GM18909 (cell line): ENCODE measurements around the gene SLC6A11.

Experiments
- ATAC-seq: cut with Tn5 transposase; IDR thresholded peaks from one replicate; pipeline ENCODE4 v1.9.1; 2021; ENCODE audit warnings: mild to moderate bottlenecking; ENCODE audit not compliant: unreplicated experiment, poor library complexity

SLC6A11 gene

DNA sequence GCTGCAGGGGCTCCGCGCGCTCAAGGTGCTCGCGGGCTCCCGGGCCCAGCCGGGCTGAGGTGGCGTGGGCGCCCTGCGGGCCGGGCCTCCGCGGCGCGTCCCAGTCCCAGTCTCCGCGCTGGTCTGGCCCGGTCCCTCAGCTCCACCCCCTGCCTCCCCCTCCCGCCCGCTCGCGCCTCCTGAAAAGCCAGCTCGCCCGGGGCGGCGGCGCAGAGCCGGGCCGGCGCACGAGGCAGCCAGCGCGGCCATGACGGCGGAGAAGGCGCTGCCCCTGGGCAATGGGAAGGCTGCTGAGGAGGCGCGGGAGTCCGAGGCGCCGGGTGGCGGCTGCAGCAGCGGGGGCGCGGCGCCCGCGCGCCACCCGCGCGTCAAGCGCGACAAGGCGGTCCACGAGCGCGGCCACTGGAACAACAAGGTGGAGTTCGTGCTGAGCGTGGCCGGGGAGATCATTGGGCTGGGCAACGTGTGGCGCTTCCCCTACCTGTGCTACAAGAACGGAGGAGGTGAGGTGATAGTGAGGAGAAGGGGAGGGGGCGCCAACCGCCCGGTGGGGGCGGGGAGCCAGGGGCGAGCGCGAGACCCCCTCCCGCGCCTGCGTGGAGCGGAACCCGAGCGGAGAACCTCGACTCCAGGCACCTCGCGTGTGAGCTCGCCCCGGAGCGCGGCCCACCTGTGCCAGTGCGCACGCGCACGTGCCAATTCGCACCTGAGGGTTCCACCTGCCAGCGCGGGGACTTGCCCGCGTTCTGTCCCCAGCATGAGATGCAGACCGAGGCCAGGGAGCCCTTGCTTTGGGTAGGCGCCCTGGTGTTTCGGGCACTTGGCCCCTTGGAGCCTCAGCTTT is at the start of gene SLC6A11:
Gene SLC6A11, plus strand, starts transcription at position 210 of the 844 bp plus-strand sequence. Its CDS starts 38 bp downstream, at position 248.
- no peak for ATAC-seq

- no peak for ATAC-seq
These were observed 47.2 kb upstream of the SLC6A11 start for GRCh38 chr3:10768708-10769394.

GRCh38 chr3:10770547-10770946 is 45.5 kb upstream of the SLC6A11 start:
- ATAC-seq = no peak

DNA sequence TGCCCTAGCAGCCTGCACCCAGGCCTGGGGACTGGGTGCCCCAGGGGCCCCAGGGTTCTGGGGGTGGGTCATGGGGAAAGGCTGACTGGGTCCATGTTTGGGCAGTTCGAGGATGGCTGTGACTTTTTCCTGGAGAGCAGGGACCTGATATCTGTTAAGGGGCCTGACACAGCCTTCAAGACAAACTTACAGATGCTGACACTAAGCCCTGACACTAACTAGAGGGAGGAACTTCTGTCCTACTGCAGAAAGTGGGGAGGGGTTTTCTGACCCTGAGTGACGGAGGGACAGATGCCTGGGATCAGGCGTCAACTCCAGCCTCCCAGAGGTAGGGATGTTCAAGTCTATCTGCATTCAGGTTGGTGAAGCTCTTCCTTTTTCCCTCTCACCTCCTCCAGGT is 45.0 kb upstream of the SLC6A11 start:
- no peak for ATAC-seq

DNA sequence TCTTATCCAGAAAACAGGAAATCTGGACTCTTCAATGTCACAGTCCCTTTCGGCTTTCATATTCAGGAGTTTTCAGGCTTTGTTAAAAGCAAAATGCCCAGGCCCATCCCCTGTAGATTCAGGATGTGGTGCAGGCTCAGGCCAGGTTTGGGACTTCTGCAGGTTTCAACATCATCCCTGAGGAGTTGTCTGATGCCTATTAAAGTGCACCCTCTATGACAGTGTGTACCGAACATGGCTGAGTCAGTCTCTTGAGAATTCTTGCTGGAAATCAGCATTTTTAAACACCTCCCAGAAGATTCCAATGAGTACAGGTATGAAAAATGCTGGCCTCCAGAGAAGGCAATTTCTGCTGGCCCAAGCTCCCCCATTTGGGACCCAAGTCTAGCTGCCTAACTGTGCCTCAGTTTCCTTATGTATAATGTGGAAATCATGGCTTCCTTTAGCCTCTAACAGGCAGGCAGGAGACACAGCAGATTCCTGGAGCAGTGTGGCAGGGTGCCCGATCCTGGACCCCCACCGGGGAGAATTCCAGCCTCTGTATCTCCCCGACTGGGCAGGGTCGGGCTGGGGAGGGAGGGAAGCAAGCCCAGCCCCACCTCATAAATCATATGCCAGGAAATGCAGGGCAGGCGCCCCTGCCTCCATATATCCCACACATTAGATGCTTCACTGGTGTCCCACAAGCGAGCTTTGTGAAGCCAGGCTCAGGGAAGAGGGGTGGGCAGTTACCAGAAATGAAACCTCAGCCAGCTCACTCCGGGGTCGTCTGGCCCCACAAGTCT is 44.4 kb upstream of the SLC6A11 start:
- no peak for ATAC-seq

DNA sequence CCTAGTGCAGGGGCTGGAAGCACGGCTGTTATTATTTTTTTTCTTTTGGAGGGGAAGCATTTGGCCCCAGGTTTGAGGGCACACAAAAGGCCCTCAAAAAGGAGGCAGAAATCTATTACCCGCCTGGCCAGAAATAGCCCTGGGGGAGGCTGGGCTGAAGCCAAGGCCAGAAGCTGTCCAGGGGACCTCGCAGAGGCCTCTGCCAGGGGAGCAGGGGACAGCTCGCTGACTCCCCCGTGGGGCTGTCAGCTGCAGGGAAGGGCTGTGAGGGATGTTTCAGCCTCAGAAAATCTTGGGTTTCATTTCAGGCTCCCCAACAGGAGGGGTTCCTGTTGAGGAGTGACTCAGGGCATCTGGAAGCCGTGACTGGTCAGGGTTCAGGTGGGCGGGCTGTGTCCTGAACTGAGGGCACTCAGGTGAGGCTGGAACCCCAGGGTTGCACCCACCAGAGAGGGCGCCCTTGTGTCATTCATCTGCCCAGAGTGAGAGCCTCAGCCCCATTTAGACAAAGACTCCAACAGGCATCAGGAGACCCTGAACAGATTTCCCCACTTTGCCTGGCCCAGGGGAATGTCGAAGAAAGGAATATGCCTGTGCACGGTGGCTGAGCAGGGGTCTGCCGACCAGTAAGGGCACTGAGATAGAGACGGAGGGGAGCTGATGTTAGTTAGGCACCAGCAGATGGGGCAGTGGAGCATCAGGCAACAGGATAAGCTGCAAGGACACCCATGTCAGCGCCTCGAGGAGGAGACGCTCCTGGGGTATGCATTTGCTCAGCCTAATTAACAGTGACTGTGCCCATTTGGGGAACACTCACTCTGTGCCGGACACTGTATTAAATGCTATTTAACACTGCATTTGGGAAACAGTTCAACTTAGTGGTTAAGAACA is 43.5 kb upstream of the SLC6A11 start:
- no peak for ATAC-seq

DNA sequence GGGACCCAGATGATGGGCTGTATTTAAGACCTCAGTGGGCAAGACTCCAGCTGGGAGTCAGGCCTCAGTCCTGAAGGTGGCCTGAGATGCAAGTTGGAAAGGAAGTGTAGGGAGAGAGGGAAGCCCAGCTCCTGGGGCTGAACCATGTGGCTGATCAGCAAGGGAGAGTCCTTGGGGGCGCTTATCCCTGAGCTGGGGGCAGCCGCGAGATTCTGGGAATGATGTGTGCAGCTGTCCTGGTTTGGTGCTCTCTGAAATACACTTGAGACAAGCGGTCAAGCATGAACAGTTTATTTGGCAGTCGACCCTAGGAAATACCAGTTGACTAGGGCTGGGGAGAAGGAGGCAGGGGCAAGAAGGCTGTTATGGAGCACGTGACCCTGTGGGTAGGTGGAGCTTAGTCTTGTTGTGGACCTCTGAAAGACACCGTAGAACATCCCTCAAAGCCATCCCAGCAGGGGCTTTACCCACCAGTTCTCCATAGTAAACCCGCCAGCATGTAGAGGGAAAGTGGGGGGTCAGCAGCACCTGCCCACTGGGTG is 41.8 kb upstream of the SLC6A11 start:
- ATAC-seq = no peak

DNA sequence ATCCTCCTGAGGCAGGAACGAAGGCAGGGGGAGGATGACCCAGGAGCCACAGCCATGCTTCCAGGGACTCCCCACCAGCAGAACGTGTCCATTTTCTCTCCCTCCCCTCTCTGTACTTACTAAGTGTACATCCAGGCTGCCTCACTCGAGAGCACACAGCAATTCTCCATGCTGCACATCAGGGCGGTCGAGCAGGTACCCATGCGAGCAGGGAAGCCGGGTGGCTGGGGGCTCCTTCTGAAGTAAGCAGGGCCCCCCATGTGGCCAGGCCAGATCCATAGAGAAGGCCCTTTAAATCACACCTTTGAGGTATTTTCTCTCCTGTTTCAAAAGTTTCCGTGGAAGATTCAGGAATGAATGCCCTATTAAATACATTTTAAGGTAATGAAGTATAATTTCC is 41.2 kb upstream of the SLC6A11 start:
- ATAC-seq = no peak

- ATAC-seq = no peak
These were observed 40.8 kb upstream of the SLC6A11 start for GRCh38 chr3:10775259-10775658.

- no peak for ATAC-seq
These were observed 40.2 kb upstream of the SLC6A11 start for GRCh38 chr3:10775828-10776227.

GRCh38 chr3:10777627-10778026 is 38.4 kb upstream of the SLC6A11 start:
- ATAC-seq = no peak

DNA sequence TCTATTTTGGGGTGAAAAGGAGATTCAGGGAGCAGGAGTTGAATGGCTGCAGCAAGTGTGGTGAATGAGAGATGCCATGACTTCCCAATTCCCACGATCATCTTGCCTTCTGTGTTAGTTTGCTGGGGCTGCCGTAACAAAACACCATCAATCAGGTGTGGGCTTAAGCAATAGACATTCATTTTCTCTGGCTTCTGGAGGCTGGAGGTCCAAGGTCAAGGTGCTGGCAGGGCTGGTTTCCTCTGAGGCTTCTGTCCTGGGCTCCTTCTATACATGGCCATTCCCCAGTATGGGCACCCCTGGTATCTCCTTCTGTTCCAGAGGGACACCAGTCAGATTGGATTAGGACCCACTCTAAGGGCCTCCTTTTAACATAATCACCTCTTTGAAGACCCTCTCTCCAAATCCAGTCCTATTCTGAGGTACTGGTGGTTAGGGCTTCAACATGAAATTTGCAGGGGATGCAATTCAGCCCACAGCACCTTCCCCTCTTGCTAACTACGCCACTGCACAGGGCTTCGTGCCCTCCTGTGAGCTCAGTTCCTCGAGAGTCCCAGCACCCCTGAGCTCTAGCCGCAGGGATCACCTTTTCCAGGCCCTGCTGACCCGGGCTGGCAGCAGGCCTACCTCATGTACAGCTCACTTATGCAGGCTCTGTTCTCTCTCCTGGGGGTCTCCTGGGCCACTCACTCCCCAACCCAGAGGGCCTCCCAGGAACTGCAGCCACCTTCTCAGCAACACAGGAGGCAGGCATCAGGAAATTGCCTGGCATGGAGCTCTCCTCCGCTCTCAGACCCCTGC is 37.3 kb upstream of the SLC6A11 start:
- no peak for ATAC-seq

GRCh38 chr3:10779293-10779805 is 36.7 kb upstream of the SLC6A11 start:
- no peak for ATAC-seq

GRCh38 chr3:10780243-10780642 is 35.8 kb upstream of the SLC6A11 start:
- no peak for ATAC-seq

DNA sequence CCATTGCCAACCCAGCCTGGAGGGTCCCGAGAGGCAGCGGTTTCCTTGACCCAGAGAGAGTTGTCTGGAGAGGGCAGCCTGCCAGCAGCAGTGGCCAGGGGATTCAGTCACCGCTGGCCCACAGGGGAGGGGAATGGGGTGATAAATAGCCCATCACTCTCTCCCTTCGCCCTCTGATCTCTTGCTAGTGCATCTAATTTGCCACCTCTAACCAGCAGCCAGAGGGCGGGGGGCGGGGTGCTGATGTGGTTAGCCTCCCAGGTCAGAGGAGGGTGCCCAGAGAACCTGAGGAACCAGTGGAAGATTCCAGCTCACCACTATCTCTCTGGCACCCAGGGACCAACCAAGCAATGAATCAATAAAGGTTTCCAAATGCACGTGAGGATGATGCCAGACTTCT is 35.1 kb upstream of the SLC6A11 start:
- no peak for ATAC-seq

GRCh38 chr3:10781981-10782380 is 34.0 kb upstream of the SLC6A11 start:
- ATAC-seq = no peak

GRCh38 chr3:10783360-10784351 is 32.4 kb upstream of the SLC6A11 start:
- ATAC-seq = no peak

DNA sequence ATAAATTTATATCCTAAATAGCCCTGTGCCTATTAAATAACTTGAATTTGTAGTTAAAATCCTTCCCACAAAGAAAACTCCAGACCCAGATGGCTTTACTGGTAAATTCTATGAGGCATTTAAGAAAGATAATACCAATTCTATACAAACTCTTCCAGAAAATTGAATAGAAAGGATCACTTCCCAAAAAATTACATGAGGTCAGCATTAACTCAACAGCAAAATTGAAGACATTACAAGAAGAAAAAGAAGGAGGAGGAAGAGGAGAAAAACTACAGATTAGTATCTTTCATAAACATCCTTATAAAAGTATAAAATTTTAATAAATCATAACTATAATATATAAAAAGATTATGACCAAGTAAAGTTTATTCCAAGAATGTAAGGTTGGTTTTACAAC is 29.4 kb upstream of the SLC6A11 start:
- no peak for ATAC-seq
